Astrocyte (in vitro differentiated cells and primary cell): Measurements from ENCODE around the gene RNF227.
"Not testable (repeated sequence)": the region's sequence is repeated elsewhere in the genome, so short reads cannot be mapped to it uniquely, and the experiment has no call there.

ENCODE experiments used
- EZH2 ChIP-seq: IDR thresholded peaks from 2 replicates; pipeline ENCODE4 v1.6.1; 2012; ENCODE audit warnings: mild to moderate bottlenecking, low read length, inconsistent platforms; ENCODE audit not compliant: insufficient read depth
- TF ChIP-seq, protein P1 (sequence below): IDR thresholded peaks from 2 replicates; pipeline ENCODE4 v1.5.1; 2011; ENCODE audit warnings: low read depth, mild to moderate bottlenecking, inconsistent platforms, low read length, moderate library complexity; ENCODE audit not compliant: insufficient read depth

DNA sequence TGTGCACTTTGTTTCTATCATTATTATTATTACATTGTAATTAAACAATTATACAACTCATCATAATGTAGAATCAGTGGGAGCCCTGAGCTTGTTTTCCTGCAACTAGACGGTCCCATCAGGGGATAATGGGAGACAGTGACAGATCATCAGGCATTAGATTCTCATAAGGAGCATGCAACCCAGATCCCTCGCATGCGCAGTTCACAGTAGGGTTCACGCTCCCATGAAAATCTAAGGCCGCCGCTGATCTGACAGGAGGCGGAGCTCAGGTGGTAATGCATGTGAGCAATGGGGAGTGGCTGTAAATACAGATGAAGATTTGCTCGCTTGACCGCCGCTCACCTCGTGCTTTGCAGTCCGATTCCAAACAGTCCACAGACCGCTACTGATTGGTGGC, 37.2 kb upstream of the RNF227 start:
- TF ChIP-seq, protein P1, sequence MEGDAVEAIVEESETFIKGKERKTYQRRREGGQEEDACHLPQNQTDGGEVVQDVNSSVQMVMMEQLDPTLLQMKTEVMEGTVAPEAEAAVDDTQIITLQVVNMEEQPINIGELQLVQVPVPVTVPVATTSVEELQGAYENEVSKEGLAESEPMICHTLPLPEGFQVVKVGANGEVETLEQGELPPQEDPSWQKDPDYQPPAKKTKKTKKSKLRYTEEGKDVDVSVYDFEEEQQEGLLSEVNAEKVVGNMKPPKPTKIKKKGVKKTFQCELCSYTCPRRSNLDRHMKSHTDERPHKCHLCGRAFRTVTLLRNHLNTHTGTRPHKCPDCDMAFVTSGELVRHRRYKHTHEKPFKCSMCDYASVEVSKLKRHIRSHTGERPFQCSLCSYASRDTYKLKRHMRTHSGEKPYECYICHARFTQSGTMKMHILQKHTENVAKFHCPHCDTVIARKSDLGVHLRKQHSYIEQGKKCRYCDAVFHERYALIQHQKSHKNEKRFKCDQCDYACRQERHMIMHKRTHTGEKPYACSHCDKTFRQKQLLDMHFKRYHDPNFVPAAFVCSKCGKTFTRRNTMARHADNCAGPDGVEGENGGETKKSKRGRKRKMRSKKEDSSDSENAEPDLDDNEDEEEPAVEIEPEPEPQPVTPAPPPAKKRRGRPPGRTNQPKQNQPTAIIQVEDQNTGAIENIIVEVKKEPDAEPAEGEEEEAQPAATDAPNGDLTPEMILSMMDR: not testable (repeated sequence)
- not testable (repeated sequence) for TF ChIP-seq EZH2
